GM23338 (cell line): ENCODE results near the gene SPEF1. TPM values are rescaled to one million over a fixed set of nuclear protein-coding genes. Genes with fewer than 3 reads are reported as not detected.

ENCODE experiments used
- ATAC-seq: fragments of 200-7000 bp; cut with Tn5 transposase; 3 replicates; pipeline ENCODE4 v1.9.1; 2020
- DNase-seq: peaks from one replicate; pipeline ENCODE4 v3.0.0-alpha.2; 2015; ENCODE audit warnings: low spot score
- H2AFZ ChIP-seq: fragments of 200-600 bp; sonication (generic); 2 replicates; pipeline ENCODE4 v1.8.0; 2016; ENCODE audit warnings: antibody characterized with exemption, mild to moderate bottlenecking, moderate library complexity
- H3F3A ChIP-seq: fragments of 200-600 bp; sonication (generic); replicated peaks from 2 replicates; pipeline ENCODE4 v1.8.0; 2017; ENCODE audit warnings: antibody characterized with exemption, mixed run types, low read depth
- H3K27ac ChIP-seq: fragments of 200-600 bp; sonication (generic); 2 replicates; pipeline ENCODE4 v1.6.1; 2016; ENCODE audit warnings: low read depth
- H3K27me3 ChIP-seq: fragments of 200-600 bp; sonication (generic); 2 replicates; pipeline ENCODE4 v1.8.0; 2016; ENCODE audit warnings: mild to moderate bottlenecking, mixed run types, moderate library complexity; ENCODE audit not compliant: insufficient read depth
- H3K36me3 ChIP-seq: fragments of 200-600 bp; sonication (generic); 2 replicates; pipeline ENCODE4 v1.8.0; 2016; ENCODE audit warnings: mild to moderate bottlenecking; ENCODE audit not compliant: insufficient read depth
- H3K4me1 ChIP-seq: fragments of 200-600 bp; sonication (generic); 2 replicates; pipeline ENCODE4 v1.8.0; 2016; ENCODE audit warnings: mild to moderate bottlenecking, moderate library complexity; ENCODE audit not compliant: insufficient read depth
- H3K4me2 ChIP-seq: fragments of 200-600 bp; sonication (generic); 2 replicates; pipeline ENCODE4 v1.7.1; 2017; ENCODE audit warnings: mixed run types
- H3K4me3 ChIP-seq: fragments of 200-600 bp; sonication (generic); 2 replicates; pipeline ENCODE4 v1.6.1; 2016; ENCODE audit warnings: mixed run types
- H3K79me2 ChIP-seq: fragments of 200-600 bp; sonication (generic); replicated peaks from 2 replicates; pipeline ENCODE4 v1.8.0; 2017; ENCODE audit warnings: mild to moderate bottlenecking; ENCODE audit not compliant: insufficient read depth
- H3K9me2 ChIP-seq: fragments of 200-600 bp; sonication (generic); 2 replicates; pipeline ENCODE4 v1.8.0; 2017; ENCODE audit not compliant: insufficient read depth
- H4K20me1 ChIP-seq: fragments of 200-600 bp; sonication (generic); replicated peaks from 2 replicates; pipeline ENCODE4 v1.8.0; 2017; ENCODE audit warnings: mild to moderate bottlenecking; ENCODE audit not compliant: insufficient read depth
- H3K27ac Mint-ChIP-seq: 2 replicates; pipeline ENCODE4 v1.8.0; 2020; ENCODE audit warnings: inconsistent platforms, mild to moderate bottlenecking, moderate library complexity, mixed read lengths
- H3K27me3 Mint-ChIP-seq: 3 replicates; pipeline ENCODE4 v1.8.0; 2022; ENCODE audit warnings: low read depth, mild to moderate bottlenecking, moderate library complexity, mixed read lengths, inconsistent platforms; ENCODE audit not compliant: insufficient read depth, poor library complexity
- H3K36me3 Mint-ChIP-seq: 3 replicates; pipeline ENCODE4 v1.8.0; 2021; ENCODE audit warnings: low read depth, mild to moderate bottlenecking, inconsistent platforms, moderate library complexity, mixed read lengths
- H3K4me1 Mint-ChIP-seq: 3 replicates; pipeline ENCODE4 v1.8.0; 2020; ENCODE audit warnings: mild to moderate bottlenecking, inconsistent platforms, mixed read lengths
- H3K4me3 Mint-ChIP-seq: 3 replicates; pipeline ENCODE4 v1.8.0; 2021; ENCODE audit warnings: moderate library complexity, mild to moderate bottlenecking, inconsistent platforms, mixed read lengths
- H3K9me3 Mint-ChIP-seq: 3 replicates; pipeline ENCODE4 v1.8.0; 2020; ENCODE audit warnings: moderate library complexity, mild to moderate bottlenecking, inconsistent platforms, mixed read lengths
- CREB1 ChIP-seq: fragments of 250-450 bp; sonication (Bioruptor Pico); IDR thresholded peaks from 2 replicates; pipeline ENCODE4 v1.5.0; 2020; ENCODE audit warnings: low read depth, mild to moderate bottlenecking, moderate library complexity
- CTCF ChIP-seq, 2 experiments: fragments of 200-600 bp in 1 of 2; sonication (generic) in 1 of 2; conservative IDR thresholded peaks; 2 replicates each; pipeline versions ENCODE4 v1.5.1 to v1.6.1; 2016 to 2017; ENCODE audit warnings: antibody characterized with exemption in 2 of 2, low read depth in 2 of 2, mild to moderate bottlenecking in 2 of 2, moderate library complexity in 1 of 2
- NANOG ChIP-seq: IDR thresholded peaks from 2 replicates; pipeline ENCODE4 v1.6.1; 2016; ENCODE audit warnings: antibody characterized with exemption, borderline replicate concordance
- POLR2AphosphoS5 ChIP-seq: IDR thresholded peaks from 2 replicates; pipeline ENCODE4 v1.6.1; 2016; ENCODE audit warnings: antibody characterized with exemption, low read depth
- STAT1 ChIP-seq: IDR thresholded peaks from one replicate; pipeline ENCODE4 v1.6.1; 2016; ENCODE audit warnings: antibody characterized with exemption; ENCODE audit not compliant: unreplicated experiment
- ZNF114 ChIP-seq: fragments of 250-450 bp; sonication (Bioruptor Pico); IDR thresholded peaks from 2 replicates; pipeline ENCODE4 v1.5.0; 2020; ENCODE audit warnings: mild to moderate bottlenecking, moderate library complexity
- ZNF331 ChIP-seq: fragments of 250-450 bp; sonication (Bioruptor Pico); IDR thresholded peaks from 2 replicates; pipeline ENCODE4 v1.5.0; 2020; ENCODE audit warnings: low read depth, mild to moderate bottlenecking, moderate library complexity
- polyA plus RNA-seq: library from polyadenylated mRNA; unstranded; fragments of >200 nt; fragmentation: Nextera tagmentation; extraction: Ambion mirVana; gene quantifications from 2 replicates; pipeline ENCODE4 v1.2.1, GENCODE V29; 2016
- total RNA-seq: library from RNA; depleted of rRNA; stranded (reverse); fragments of >200 nt; shearing (Covaris generic); gene quantifications from 2 replicates; pipeline ENCODE4 v1.2.3, GENCODE V29; 2014
- TF ChIP-seq, protein P1 (sequence below): IDR thresholded peaks from one replicate; pipeline ENCODE4 v1.6.1; 2018; ENCODE audit warnings: antibody characterized with exemption; ENCODE audit not compliant: unreplicated experiment
- TF ChIP-seq, protein P2 (sequence below): IDR thresholded peaks from 2 replicates; pipeline ENCODE4 v1.6.1; 2016; ENCODE audit warnings: antibody characterized with exemption

Gene SPEF1
- total and polyA plus RNA-seq, 2 experiments from 2014 or later, result 0.68 to 0.69 TPM

DNA sequence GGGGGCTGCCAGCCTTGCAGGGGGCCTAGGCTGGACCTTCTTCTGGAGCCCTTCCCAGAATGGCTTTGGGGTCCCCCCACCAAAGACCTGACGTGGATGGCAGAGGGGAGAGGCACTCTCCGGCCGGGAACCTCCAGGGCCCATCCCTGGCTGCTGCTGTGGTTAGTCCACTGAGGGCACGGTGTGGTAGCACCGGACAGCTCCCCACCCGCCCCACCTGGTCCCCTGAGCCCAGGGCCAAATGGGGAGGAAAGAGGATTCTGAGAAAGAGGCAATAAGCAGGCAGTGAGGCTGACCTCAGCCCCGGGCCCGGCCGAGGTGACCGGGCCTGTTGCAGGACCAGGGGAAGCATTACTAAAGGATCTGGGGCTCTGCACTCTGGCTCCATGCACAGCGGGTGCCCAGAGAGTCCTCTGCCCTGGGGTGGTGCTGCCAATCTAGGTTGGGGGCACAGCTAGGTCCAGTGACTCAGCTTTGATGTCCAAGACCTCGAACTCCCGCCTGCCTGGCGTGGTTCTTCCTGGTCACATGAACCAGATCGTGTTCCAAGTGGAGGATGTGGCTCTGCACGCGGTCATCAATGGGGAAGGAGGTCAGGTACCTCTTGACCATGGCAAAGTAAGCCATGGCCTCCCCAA lies 3.1 kb upstream of the SPEF1 start:
- Histone ChIP-seq H3K4me1 (peaks cover 7% of the 10 kb centered on the region; the same call in 1 of the 2 replicates), H3K27me3 (peaks cover 45% of the 10 kb centered on the region), H3K4me3 (no peak overlapping the region), H3K79me2 (no peaks in the 10 kb centered on the region; the same call in 1 of the 2 replicates), H4K20me1 (peaks cover 25% of the 10 kb centered on the region), H3K36me3 (no peaks in the 10 kb centered on the region), H2AFZ (no peak overlapping the region), H3K27ac (no peak overlapping the region), H3K9me2 (no peaks in the 10 kb centered on the region), H3F3A (peaks cover 7% of the 10 kb centered on the region; the same call in 1 of the 2 replicates), H3K4me2 (no peak overlapping the region)
- peaks cover 27% of the 10 kb centered on the region for H3K4me1 Mint-ChIP-seq
- no peak for DNase-seq
- H3K9me3 Mint-ChIP-seq, result no peaks in the 10 kb centered on the region
- H3K27me3 Mint-ChIP-seq, result peaks cover 18% of the 10 kb centered on the region
- ATAC-seq, result no peak
- TF ChIP-seq, protein P1, sequence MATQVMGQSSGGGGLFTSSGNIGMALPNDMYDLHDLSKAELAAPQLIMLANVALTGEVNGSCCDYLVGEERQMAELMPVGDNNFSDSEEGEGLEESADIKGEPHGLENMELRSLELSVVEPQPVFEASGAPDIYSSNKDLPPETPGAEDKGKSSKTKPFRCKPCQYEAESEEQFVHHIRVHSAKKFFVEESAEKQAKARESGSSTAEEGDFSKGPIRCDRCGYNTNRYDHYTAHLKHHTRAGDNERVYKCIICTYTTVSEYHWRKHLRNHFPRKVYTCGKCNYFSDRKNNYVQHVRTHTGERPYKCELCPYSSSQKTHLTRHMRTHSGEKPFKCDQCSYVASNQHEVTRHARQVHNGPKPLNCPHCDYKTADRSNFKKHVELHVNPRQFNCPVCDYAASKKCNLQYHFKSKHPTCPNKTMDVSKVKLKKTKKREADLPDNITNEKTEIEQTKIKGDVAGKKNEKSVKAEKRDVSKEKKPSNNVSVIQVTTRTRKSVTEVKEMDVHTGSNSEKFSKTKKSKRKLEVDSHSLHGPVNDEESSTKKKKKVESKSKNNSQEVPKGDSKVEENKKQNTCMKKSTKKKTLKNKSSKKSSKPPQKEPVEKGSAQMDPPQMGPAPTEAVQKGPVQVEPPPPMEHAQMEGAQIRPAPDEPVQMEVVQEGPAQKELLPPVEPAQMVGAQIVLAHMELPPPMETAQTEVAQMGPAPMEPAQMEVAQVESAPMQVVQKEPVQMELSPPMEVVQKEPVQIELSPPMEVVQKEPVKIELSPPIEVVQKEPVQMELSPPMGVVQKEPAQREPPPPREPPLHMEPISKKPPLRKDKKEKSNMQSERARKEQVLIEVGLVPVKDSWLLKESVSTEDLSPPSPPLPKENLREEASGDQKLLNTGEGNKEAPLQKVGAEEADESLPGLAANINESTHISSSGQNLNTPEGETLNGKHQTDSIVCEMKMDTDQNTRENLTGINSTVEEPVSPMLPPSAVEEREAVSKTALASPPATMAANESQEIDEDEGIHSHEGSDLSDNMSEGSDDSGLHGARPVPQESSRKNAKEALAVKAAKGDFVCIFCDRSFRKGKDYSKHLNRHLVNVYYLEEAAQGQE, result peak; percentile 21
- no peak for TF ChIP-seq ZNF114 (CRISPR knock-in tag)
- peak overlapping the region; percentile 39; the same call in 1 of the 3 replicates for H3K4me3 Mint-ChIP-seq
- peaks cover 6% of the 10 kb centered on the region for H3K36me3 Mint-ChIP-seq
- H3K27ac Mint-ChIP-seq, result no peak overlapping the region

DNA sequence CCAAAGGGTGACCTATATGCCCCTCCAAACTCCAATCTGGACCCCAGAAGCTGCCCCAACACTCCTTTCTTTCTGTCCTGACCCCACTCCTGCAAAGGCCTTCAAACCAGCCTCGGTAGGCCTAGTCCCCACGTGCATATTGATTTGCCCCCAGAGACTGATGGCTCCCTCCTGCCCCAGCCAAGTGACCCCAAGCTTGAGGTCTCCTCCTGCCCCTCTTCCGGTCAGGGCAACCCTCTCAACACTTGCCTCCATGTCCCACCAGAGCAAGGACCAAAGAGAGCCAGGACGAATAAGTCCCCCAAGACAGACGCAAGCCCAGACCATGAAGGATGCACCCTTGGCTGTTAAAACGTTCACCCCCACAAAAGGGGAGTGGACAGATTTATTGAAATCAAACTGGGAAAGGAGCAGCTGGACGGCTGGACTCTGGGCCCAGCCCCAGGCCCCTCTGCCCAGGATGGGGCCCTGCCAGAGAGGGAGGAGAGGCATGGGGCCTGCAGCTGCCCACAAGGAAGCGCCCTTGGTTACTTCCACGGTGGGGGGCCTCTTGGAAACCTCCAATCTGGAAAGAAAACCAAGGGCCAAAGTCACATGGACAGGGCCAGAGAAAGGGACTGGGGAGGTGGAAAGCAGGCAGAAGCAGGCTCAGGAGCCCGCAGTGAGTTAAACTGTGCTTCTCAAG lies 2.4 kb upstream of the SPEF1 start:
- H3K36me3 Mint-ChIP-seq, result peaks cover 6% of the 10 kb centered on the region
- Histone ChIP-seq H2AFZ (no peak overlapping the region), H3K9me2 (no peaks in the 10 kb centered on the region), H3K79me2 (no peaks in the 10 kb centered on the region; the same call in 1 of the 2 replicates), H3K4me1 (peaks cover 11% of the 10 kb centered on the region; the same call in 1 of the 2 replicates), H3K27ac (no peak overlapping the region), H3K4me2 (no peak overlapping the region), H3F3A (peaks cover 7% of the 10 kb centered on the region; the same call in 1 of the 2 replicates), H4K20me1 (peaks cover 25% of the 10 kb centered on the region), H3K36me3 (no peaks in the 10 kb centered on the region), H3K4me3 (no peak overlapping the region), H3K27me3 (peaks cover 49% of the 10 kb centered on the region)
- H3K27ac Mint-ChIP-seq, result no peak overlapping the region
- peaks cover 24% of the 10 kb centered on the region for H3K27me3 Mint-ChIP-seq
- no peak for DNase-seq
- no peak overlapping the region; the same call in 2 of the 3 replicates for H3K4me3 Mint-ChIP-seq
- H3K9me3 Mint-ChIP-seq, result no peaks in the 10 kb centered on the region
- peaks cover 28% of the 10 kb centered on the region for H3K4me1 Mint-ChIP-seq
- no peak for ATAC-seq
- TF ChIP-seq, protein P1, result no peak
- TF ChIP-seq ZNF114 (CRISPR knock-in tag), result no peak
- TF ChIP-seq NANOG, result no peak
- TF ChIP-seq CREB1 (CRISPR knock-in tag), result no peak
- TF ChIP-seq ZNF331, result no peak
- no peak for TF ChIP-seq CTCF (conservative IDR thresholded peaks at IDR 0.05; ENCODE audit: low read depth in 2 of 2)
- TF ChIP-seq, protein P2, sequence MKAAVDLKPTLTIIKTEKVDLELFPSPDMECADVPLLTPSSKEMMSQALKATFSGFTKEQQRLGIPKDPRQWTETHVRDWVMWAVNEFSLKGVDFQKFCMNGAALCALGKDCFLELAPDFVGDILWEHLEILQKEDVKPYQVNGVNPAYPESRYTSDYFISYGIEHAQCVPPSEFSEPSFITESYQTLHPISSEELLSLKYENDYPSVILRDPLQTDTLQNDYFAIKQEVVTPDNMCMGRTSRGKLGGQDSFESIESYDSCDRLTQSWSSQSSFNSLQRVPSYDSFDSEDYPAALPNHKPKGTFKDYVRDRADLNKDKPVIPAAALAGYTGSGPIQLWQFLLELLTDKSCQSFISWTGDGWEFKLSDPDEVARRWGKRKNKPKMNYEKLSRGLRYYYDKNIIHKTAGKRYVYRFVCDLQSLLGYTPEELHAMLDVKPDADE, result no peak
- no peak for TF ChIP-seq STAT1
- TF ChIP-seq POLR2AphosphoS5, result no peak
